Neural cell (in vitro differentiated cells): ENCODE measurements around the gene ZBTB7A. TPM values are rescaled to one million over a fixed set of nuclear protein-coding genes. Genes with fewer than 3 reads are reported as not detected.

Experiments used
- H2AFZ ChIP-seq: fragments of 200-600, 300-800 bp; sonication (generic), shearing (Covaris generic); 2 replicates; pipeline ENCODE4 v1.6.0; 2014; ENCODE audit warnings: low read depth, mild to moderate bottlenecking, antibody characterized with exemption, low read length, moderate library complexity
- H3F3A ChIP-seq: fragments of 200-600 bp; shearing (Covaris generic); 2 replicates; pipeline ENCODE4 v1.6.1; 2016; ENCODE audit warnings: mild to moderate bottlenecking, moderate library complexity, mixed read lengths, antibody characterized with exemption, low read length; ENCODE audit not compliant: insufficient read depth, poor library complexity, severe bottlenecking
- H3K27ac ChIP-seq: fragments of 200-600, 300-800 bp; sonication (generic), shearing (Covaris generic); 2 replicates; pipeline ENCODE4 v1.5.1; 2014; ENCODE audit warnings: mild to moderate bottlenecking, low read length, moderate library complexity
- H3K27me3 ChIP-seq: fragments of 300-800, 200-600 bp; sonication (generic), shearing (Covaris generic); 2 replicates; pipeline ENCODE4 v1.6.0; 2014; ENCODE audit warnings: mild to moderate bottlenecking, low read depth, low read length, moderate library complexity; ENCODE audit not compliant: insufficient read depth
- H3K36me3 ChIP-seq: fragments of 300-800, 200-600 bp; sonication (generic), shearing (Covaris generic); 2 replicates; pipeline ENCODE4 v1.5.1; 2014; ENCODE audit warnings: mild to moderate bottlenecking, antibody characterized with exemption, low read length, moderate library complexity; ENCODE audit not compliant: insufficient read depth
- H3K4me2 ChIP-seq: fragments of 300-800, 200-600 bp; sonication (generic), shearing (Covaris generic); 2 replicates; pipeline ENCODE4 v1.6.0; 2014; ENCODE audit warnings: mild to moderate bottlenecking, low read length
- H3K4me3 ChIP-seq: fragments of 300-800, 200-600 bp; sonication (generic), shearing (Covaris generic); 2 replicates; pipeline ENCODE4 v1.5.1; 2014; ENCODE audit warnings: mild to moderate bottlenecking, low read length, moderate library complexity
- H3K79me2 ChIP-seq: fragments of 200-600 bp; shearing (Covaris generic); replicated peaks from 2 replicates; pipeline ENCODE4 v1.6.0; 2014; ENCODE audit warnings: mild to moderate bottlenecking, low read length, moderate library complexity; ENCODE audit not compliant: insufficient read depth
- H3K9ac ChIP-seq: fragments of 300-800, 200-600 bp; sonication (generic), shearing (Covaris generic); 2 replicates; pipeline ENCODE4 v1.6.1; 2016; ENCODE audit warnings: mild to moderate bottlenecking, low read length, mixed read lengths
- H3K9me2 ChIP-seq: fragments of 200-600 bp; shearing (Covaris generic); 2 replicates; pipeline ENCODE4 v1.6.1; 2016; ENCODE audit warnings: mild to moderate bottlenecking, low read length, mixed read lengths; ENCODE audit not compliant: insufficient read depth
- H3K9me3 ChIP-seq: fragments of 200-600, 300-800 bp; sonication (generic), shearing (Covaris generic); 2 replicates; pipeline ENCODE4 v1.6.1; 2016; ENCODE audit warnings: mild to moderate bottlenecking, mixed run types, low read length, moderate library complexity, mixed read lengths
- H4K20me1 ChIP-seq: fragments of 200-600 bp; shearing (Covaris generic); 2 replicates; pipeline ENCODE4 v1.6.1; 2016; ENCODE audit warnings: mild to moderate bottlenecking, mixed run types; ENCODE audit not compliant: insufficient read depth
- CTCF ChIP-seq: fragments of 450-650 bp; IDR thresholded peaks from 2 replicates; pipeline ENCODE4 v1.5.1; 2014; ENCODE audit warnings: antibody characterized with exemption, mild to moderate bottlenecking, moderate library complexity; ENCODE audit not compliant: poor library complexity, severe bottlenecking
- EP300 ChIP-seq: fragments of 450-650 bp; conservative IDR thresholded peaks from 2 replicates; pipeline ENCODE4 v1.6.1; 2014; ENCODE audit warnings: antibody characterized with exemption, mild to moderate bottlenecking, moderate library complexity; ENCODE audit not compliant: poor library complexity, severe bottlenecking
- EZH2 ChIP-seq: fragments of 200-600, 300-800 bp; shearing (Covaris generic), sonication (generic); IDR thresholded peaks from 2 replicates; pipeline ENCODE4 v1.6.1; 2014; ENCODE audit warnings: antibody characterized with exemption, low read length, borderline replicate concordance, mild to moderate bottlenecking; ENCODE audit not compliant: insufficient read depth, poor library complexity, severe bottlenecking
- MXI1 ChIP-seq: fragments of 450-650 bp; conservative IDR thresholded peaks from 2 replicates; pipeline ENCODE4 v1.6.1; 2014; ENCODE audit warnings: antibody characterized with exemption, mild to moderate bottlenecking; ENCODE audit not compliant: poor library complexity, severe bottlenecking
- POLR2AphosphoS5 ChIP-seq: IDR thresholded peaks from 2 replicates; pipeline ENCODE4 v1.6.1; 2012
- RAD21 ChIP-seq: fragments of 450-650 bp; conservative IDR thresholded peaks from 2 replicates; pipeline ENCODE4 v1.6.1; 2014; ENCODE audit warnings: antibody characterized with exemption, mild to moderate bottlenecking, moderate library complexity
- REST ChIP-seq: IDR thresholded peaks from 2 replicates; pipeline ENCODE4 v1.6.1; 2012; ENCODE audit warnings: borderline replicate concordance
- SMC3 ChIP-seq: fragments of 450-650 bp; conservative IDR thresholded peaks from 2 replicates; pipeline ENCODE4 v1.6.1; 2014; ENCODE audit warnings: antibody characterized with exemption, mild to moderate bottlenecking, moderate library complexity; ENCODE audit not compliant: poor library complexity
- TAF1 ChIP-seq: IDR thresholded peaks from 2 replicates; pipeline ENCODE4 v1.6.1; 2012; ENCODE audit warnings: low read depth
- polyA plus RNA-seq: library from polyadenylated mRNA; depleted of rRNA; stranded (reverse); fragments of >200 nt; gene quantifications from 2 replicates; pipeline ENCODE4 v1.2.3, GENCODE V29; 2014

The ZBTB7A gene
- polyA plus RNA-seq, 1 donor from 2014 or later: 1.7 TPM

- Histone ChIP-seq H3K27me3 (no peaks in the 10 kb centered on the region), H3K9ac (no peak overlapping the region), H3K9me2 (no peaks in the 10 kb centered on the region), H3F3A (no peaks in the 10 kb centered on the region), H3K36me3 (no peaks in the 10 kb centered on the region), H3K79me2 (no peaks in the 10 kb centered on the region), H3K4me2 (no peak overlapping the region), H3K4me3 (no peak overlapping the region), H4K20me1 (no peaks in the 10 kb centered on the region), H3K27ac (no peak overlapping the region), H2AFZ (no peak overlapping the region), H3K9me3 (no peaks in the 10 kb centered on the region)
- no peak for TF ChIP-seq CTCF
- no peak for TF ChIP-seq EP300
- no peak for TF ChIP-seq POLR2AphosphoS5
- no peak for TF ChIP-seq EZH2
- no peak for TF ChIP-seq TAF1
- TF ChIP-seq RAD21: no peak
- no peak for TF ChIP-seq MXI1
- no peak for TF ChIP-seq SMC3
- no peak for TF ChIP-seq REST
Measured at GRCh38 chr19:4077800-4078684, 11.3 kb upstream of the ZBTB7A start.

GRCh38 chr19:4077007-4077374 is 10.3 kb upstream of the ZBTB7A start:
- H3K9me2 ChIP-seq: no peaks in the 10 kb centered on the region
- H3K27ac ChIP-seq: no peak overlapping the region
- H2AFZ ChIP-seq: no peak overlapping the region
- no peaks in the 10 kb centered on the region for H4K20me1 ChIP-seq
- TF ChIP-seq REST (no peak), TAF1 (no peak), MXI1 (no peak), RAD21 (no peak), POLR2AphosphoS5 (no peak), SMC3 (no peak), CTCF (no peak), EZH2 (no peak), EP300 (no peak)
- no peak overlapping the region for H3K4me3 ChIP-seq
- no peaks in the 10 kb centered on the region for H3K79me2 ChIP-seq
- no peak overlapping the region for H3K9ac ChIP-seq
- H3K27me3 ChIP-seq: no peaks in the 10 kb centered on the region
- no peak overlapping the region for H3K4me2 ChIP-seq
- no peaks in the 10 kb centered on the region for H3F3A ChIP-seq
- H3K9me3 ChIP-seq: no peaks in the 10 kb centered on the region
- H3K36me3 ChIP-seq: no peaks in the 10 kb centered on the region
